DMS114 treated with DMSO at 0.1 percent for 48 hours (cell line): Measurements from ENCODE around the gene TPST1.

Experiments
- DNase-seq: peaks from one replicate; lab custom pipeline; 2025; ENCODE audit not compliant: unreplicated experiment; lab: John Stamatoyannopoulos, UW

Gene TPST1

DNA sequence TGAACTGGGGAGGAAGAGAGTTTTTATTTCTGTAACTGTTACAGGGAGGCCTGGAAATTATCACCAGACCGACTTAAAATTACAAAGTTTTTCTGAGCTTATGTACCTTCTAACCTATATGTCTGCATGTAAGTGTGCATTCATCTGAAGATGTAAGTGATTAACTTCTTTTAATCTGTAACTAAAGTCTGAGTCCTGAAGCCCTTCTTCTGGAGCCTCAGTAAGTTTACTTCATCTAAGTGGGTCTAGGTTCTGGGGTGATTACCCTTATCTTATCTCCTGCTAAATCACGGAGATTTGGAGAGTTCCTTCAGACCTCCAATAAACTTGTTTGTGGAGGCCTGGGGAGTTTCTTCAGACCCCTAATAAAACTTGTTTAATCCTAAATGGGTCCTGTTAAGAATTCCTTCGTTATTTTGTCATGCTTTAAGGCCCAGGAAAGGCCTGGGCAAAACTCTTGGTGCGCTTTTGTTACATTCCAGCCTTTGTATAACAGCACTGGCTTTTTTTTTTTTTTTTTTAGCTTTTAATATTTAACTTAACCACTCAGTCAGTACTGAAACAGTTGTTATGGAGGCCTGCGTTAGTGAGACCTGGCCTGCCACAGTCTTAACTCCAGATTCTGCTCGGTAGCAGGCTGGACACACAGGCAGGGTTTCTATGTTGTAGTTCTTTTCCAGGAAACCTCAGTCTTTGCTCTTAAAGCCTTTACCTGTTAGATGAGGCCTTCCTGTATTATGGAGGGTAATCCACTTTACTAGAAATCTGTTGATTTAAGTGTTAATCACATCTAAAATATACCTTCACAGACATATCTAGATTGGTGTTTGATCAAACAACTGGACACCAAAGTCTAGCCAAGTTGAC, 33.0 kb downstream of the TPST1 start:
- DNase-seq = no peak

DNA sequence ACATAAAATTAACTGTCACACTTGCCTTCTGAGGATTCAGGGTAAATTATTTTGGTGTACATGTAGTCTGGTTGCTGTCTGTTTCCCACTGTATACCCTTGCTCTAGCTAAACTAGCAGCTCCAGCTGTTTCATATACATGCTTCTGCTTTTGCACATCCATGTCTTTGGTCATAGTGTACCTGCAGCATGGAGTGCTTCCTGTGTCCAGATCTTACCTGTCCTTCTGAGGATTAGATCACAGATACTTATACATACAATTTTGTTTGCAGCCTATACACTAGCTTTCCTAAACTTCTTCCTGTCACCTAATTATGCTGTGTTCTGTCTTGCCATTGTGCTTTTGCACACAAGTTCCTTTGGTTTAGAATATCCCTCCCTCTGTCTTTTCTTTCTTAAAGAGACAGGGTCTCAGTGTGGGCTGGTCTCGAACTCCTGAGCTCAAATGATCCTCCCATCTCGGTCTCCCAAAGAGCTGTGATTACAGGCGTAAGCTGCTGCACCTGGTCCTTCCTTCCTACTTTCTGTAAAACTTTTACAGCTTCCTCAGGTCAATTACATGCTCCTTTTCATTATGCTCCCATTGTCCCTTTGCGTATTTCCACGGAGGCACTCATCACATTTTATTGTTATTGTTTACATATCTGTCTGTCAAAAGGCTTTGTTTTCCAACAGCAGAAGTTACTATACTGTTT, 33.8 kb downstream of the TPST1 start:
- DNase-seq = no peak

DNA sequence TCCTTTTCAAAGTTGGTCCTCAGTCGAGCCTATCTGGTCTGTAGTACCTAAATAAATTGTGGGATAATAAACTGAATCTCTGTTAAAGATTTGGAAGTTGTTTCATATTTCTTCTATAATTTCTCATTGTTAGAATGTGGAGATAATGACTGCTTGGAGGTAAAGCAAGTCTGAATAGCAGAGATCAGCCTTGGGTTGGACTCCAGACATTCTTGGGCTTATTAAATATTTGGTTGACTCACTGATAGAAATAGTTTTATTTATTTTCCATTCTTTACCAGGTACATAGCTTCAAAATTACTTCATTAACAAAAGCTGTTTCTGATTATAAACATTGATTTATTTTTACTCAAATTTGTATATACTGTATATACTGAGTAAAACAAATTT, 34.3 kb downstream of the TPST1 start:
- no peak for DNase-seq

DNA sequence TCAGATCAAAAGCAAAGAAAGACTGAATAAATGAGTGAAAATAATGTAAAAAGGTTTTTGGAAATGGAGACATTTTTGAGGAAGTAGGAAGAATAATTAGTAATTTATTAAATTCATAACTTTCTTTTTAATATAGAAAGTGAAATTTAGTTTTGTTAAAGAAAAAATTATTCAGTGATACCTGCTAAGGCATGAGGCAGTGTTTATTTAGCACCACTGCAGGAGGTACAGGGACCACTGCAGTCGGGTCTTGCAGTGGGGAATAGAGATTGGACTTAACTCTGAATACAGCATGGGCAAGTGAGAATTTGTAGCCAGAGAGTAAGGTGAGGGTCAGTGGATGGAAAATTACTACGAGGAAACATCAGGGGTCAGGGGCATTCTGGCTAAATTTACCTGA, 39.9 kb downstream of the TPST1 start:
- DNase-seq = no peak

DNA sequence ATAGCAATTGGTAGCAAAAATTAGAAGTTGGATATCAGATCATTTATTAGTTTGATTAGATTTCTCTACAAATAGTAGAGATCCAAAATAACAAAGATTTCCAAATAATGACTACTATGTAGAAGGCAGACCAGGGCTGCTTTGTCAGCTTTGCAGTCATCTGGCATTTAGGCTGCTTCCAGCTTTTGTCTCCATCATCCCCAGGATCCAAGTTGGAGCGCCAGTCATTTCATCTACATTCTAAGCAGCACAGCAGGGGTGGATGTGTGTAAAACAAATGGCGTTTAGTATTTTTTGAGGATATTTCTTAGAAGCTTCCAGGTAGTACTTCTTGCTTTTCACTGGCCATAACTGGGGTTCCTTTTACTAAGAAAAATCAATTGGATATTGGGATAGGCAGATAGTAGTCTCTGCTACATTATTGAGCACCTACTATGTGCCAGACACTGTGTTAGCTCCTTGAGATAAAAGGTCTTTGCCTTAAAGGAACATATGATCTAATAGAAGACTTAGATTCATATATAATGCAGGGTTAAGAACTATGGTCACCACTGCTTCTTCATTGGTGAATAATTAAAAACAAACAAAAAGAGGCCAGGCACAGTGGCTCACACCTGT, 41.5 kb downstream of the TPST1 start:
- DNase-seq = no peak

DNA sequence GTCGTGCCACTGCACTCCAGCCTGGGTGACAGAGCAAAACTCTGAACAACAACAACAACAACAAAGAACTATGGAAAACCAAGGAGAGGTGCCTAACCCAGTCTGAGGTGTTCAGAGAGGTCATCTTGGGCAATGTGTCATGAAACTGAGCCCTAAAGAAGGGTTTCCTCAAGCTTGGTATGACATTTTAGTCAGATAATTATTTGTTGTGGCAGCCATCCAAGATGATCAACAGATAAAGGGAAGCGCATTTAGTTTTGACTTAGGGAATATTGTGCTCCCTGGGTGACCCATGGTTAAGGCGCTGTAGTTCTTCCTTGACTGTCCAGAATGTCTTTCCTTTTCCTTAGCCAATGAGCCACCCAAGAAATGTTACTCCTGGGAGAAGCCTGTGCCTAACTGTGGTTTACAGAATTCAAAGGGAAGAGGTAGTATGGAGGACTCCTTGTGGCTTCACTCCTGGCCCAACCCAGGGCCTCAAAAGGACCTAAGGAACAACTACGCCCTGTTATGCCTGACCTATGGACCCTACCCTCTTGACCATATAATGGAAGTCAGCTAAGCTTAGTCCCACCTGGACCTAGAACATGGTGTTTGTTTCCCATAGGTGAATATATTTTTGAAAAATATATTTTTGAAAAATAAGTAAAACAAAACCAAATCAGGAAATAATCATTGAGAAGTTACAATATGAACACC, 42.4 kb downstream of the TPST1 start:
- no peak for DNase-seq

DNA sequence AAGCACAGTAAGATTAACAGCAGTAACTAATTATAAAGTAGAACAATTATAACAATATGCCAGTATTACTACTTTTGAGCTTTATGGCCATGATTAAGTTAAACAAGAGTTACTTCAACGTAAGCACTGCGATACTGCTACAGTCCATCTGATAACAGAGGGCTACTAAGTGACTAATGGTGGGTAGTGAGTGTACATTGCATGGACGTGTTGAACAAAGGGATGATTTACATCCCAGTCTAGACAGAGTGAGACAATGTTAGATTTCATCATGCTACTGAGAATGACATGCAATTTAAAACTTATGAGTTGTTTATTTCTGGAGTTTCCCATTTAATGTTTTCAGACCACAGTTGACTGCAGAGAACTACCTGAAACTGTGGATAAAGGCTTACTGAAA, 45.6 kb downstream of the TPST1 start:
- DNase-seq = no peak

DNA sequence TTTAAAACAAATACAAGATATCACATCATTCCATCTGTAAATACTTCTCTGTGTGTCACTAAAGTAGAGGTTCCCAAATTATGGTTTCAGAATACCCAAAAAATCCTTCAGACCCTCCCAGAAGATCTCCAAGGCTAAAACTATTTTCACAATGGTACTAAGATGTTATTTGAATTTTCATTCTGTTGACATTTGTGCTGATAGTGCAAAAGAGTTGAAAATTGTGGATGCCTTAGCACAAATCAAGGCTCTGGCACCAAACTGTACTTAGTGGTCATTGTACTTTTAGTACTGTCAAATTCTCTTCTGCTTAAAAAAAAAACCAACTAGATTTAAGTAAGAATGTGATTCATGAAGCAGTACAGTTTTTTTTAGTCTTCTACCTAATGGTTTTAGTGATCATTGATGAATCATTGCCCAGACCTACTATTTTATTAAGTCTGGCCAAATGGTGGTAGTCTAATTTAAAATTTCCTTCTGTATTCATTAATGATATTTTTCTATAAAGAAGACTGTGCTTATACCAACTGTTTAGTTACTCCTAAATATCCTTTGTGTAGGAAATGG, 50.5 kb downstream of the TPST1 start:
- no peak for DNase-seq

DNA sequence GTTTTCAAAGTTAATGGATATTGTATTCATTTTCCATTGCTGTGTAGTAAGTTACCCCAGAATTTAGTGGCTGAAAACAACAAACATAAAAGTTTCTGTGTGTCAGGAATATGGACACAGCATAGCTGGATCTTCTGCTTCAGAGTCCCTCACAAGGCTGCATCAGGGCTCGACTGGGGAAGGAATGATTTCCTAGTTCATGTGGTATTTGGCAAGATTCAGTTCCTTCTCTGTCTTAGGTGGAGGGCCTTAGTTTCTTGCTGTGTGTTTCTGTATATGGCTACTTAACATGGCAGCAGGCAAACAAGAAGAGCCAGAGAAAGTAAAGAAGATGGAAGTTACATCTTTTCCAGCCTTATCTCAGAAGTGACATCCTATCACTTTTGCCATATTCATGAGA, 51.1 kb downstream of the TPST1 start:
- DNase-seq = no peak

DNA sequence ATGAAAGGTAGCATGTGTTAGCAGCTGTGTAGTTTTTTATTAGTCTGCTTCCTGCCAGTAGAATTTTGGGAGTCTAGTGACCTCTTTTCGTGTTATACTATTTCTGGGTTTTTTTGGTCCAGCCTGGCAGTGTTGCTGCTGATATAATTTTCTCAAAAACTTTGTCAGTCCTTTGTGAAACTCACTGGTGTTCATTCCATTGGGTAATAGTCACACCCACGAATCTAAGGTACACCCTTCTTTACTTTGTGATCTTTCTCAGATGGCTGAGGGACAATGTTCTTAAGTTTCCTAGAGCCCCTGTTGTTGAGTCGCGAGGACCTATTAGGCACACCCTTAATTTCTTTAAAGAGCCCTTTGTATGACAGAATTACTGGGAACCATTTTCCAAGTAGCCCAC, 52.3 kb downstream of the TPST1 start:
- no peak for DNase-seq

DNA sequence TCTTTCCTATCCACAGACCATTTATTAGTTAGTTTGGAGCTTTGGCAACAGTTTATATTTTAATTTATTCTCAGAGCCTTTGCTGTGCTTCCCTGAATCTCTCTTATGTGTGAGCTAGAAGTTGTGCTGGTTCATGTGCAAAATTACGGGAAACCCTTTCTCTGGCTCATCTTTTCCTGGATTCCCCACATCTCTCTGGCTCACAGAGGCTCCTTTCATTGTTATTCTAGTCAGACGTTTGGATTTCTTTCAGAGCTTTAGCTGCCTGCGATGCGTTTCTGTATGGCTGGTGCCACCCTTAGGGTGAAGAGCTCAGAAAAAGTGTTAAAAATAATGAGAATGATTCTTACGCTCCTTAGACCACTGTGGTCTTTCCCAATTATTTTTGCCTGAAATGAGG, 53.3 kb downstream of the TPST1 start:
- DNase-seq = no peak

DNA sequence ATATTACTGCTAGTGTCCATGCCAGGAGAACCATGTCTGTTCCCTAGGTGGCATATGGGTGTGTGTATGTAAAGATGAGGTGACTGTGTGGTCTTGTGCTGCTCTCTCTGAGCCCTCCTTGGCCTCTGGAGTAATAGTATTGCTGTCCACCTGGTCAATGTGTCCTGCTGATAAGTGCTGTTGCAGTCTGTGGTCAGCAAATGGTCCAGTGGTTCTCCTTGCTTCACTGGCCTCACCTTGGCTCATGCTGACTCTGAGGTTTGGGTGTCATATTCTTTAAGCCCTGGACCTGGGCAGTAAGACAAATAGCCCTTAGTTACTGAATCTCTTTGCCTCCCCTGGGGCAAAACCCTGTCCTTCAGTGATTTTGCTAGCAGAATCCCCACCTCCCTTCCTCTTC, 56.8 kb downstream of the TPST1 start:
- DNase-seq = no peak

DNA sequence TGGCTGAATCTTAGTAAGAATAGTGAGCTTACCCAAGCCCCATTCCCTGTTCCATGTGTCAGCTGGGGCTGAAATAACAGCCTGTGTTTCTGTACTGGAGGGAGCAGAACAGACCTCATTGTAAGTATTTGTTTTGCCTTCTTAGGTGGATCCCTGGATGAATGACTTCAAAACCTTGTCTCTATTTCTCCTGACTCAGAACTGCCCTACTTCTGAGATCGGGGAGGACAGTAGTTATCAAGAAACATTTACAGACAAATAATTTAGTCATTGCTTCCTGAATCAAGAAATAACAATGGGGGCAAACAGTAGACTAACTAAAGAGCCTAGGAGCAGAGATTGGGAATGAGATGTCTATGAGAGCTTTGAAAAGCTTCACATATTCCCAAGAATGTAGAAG, 58.8 kb downstream of the TPST1 start:
- DNase-seq = no peak

DNA sequence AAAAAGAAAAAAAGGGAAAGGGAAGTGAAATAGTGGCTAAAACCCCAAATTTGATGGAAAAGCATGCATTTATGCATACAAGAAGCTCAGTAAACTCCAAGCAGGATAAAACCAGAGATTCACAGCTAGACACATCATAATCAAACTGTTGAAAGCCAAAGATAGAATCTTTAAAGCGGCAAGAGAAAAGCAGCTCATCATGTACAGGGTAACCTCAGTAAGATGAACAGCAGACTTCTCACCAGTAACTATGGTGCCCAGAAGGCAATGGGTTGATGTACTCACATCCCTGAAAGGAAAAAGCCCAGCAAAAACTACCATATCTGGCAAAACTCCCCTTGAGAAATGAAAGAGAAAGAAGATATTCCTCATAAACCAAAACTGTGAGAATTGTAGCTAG, 60.4 kb downstream of the TPST1 start:
- DNase-seq = peak; percentile 17

DNA sequence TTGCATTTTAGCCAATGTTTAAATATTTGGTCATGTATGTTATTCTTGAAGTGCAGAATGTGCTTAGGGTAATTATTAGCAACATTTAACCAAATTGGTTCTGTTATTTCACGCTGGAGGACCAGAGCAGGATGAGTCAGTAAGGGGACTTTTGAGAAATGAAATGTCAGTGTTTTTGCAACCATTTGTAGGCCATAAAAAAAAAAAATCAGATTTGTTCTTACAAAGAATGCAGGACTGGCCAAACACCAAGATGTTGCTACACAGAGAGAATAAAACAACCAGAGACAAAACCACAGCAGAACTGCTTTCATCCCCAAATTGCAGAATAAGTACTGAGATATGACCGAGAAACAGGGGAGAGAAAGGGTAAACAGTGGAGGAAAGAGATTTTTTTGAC, 62.1 kb downstream of the TPST1 start:
- no peak for DNase-seq

DNA sequence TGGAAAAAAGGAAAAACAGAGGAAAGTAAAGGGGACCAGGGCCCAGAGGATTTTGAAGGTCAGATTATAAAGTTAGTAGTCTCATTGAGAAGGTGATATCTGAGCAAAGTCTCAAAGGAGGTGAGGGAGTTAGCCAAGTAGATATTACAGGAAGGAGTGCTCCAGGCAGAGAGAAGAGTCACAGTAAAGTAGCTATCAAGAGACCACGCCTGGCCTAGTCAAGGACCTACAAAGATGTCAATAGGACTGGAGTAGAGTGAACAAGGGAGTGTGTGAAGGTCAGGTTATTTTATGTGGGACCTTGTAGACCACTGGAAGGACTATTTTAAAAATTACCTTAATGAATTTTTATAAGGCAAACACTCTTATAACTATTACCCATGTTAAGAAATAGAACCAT, 64.8 kb downstream of the TPST1 start:
- DNase-seq = no peak

DNA sequence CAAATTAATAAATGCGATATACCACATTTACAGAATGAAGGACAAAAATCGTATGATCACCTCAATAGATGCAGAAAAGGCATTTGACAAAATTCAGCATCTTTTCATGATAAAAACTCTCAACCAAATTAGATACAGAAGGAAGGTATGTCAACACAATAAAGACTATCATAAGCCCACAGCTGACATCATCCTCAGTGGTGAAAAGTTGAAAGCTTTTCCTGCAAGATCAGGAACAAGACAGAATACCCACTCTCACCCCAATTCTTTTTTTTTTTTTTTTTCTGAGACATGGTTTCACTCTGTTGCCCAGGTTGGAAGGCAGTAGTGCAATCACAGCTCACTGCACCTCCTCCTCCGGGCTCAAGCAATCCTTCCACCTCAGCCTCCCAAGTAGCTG, 67.2 kb downstream of the TPST1 start:
- DNase-seq = no peak

DNA sequence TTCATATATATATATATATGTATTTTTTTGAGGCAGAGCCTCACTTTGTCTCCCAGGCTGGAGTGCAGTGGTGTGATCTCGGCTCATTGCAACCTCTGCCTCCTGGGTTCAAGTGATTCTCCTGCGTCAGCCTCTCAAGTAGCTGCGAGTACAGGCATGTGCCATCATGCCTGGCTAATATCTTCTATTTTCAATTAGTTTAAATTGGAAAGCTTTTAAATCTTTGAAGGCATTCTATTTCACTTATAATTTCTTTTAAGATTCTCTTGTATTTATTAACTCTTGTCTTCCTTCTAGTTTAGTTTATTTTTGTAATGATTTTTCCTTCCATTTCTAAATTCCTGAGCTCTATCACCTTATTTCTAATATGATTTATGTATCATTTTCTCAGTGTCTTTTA, 71.2 kb downstream of the TPST1 start:
- DNase-seq = no peak

DNA sequence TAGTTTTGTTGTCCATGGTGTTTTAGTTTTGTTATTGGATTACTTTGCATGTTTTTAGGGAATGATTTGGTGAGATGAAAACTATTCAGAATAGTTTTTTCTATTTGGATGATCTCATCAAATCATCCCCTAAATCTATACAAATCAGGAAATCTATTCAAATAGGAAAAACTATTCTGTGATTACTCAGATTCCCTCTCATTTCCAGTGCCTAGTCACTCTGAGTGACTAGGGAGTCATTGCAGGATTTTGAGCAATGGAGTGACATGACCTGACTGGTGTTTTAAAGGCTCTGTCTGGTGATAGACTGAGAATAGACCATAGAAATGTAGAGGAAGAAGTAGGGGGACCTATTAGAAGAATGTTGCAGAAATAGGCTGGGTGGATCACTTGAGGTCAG, 72.4 kb downstream of the TPST1 start:
- DNase-seq = no peak

DNA sequence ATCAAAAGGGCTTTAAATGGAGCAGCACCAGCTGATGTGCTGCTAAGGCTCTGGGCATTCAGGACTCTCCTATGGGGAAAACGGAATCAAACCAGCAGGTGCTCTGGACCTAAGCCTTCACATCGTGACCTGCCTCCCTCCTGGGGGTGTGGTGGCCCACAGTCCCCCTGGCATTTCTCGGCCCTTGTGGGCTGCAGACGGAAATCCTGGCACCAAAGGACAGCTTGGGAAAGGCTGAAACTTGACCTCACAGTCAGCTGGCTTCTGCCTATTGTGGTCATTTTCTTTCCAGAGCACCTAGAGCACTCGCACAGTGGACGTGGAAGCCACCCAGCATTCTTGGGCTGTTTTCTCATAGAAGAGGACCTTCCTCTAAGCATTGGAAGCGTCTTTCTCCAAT, 74.8 kb downstream of the TPST1 start:
- no peak for DNase-seq
